H1 (cell line): ENCODE results near the gene NBL1. TPM values are rescaled to one million over a fixed set of nuclear protein-coding genes. Genes with fewer than 3 reads are reported as not detected.

ENCODE experiments used
- CTCF ChIA-PET: fragments of 300-600 bp; sonication (Branson Sonifier 250); formaldehyde crosslinking; loops from one replicate; lab custom pipeline; 2021; ENCODE audit not compliant: partially characterized antibody; lab: Charles Lee
- POLR2A ChIA-PET: fragments of 300-600 bp; sonication (Branson Sonifier 250); formaldehyde crosslinking; loops from one replicate; lab custom pipeline; 2021; ENCODE audit warnings: inconsistent platforms; ENCODE audit not compliant: partially characterized antibody; lab: Charles Lee
- DNase-seq, 2 experiments: peaks; one replicate each; pipeline versions ENCODE4 v3.0.0 to v3.0.0-alpha.2; 2010 to 2022; ENCODE audit warnings: low spot score in 2 of 2, low read depth in 1 of 2, mixed read lengths in 1 of 2
- FAIRE-seq: peaks from 2 replicates; lab custom pipeline; 2011; peaks lifted over from hg19 to GRCh38; lab: Jason Lieb, UNC
- H2AFZ ChIP-seq: 2 replicates; pipeline ENCODE4 v1.8.1; 2012; ENCODE audit warnings: low read length, inconsistent platforms
- H2AK5ac ChIP-seq: 2 replicates; pipeline ENCODE4 v1.6.1; 2013; ENCODE audit warnings: low read depth, low read length
- H2BK120ac ChIP-seq: replicated peaks from 2 replicates; pipeline ENCODE3; 2013; ENCODE audit warnings: low read depth, low read length, inconsistent platforms
- H2BK12ac ChIP-seq: 2 replicates; pipeline ENCODE4 v1.6.1; 2013; ENCODE audit warnings: low read depth, low read length
- H2BK15ac ChIP-seq: 2 replicates; pipeline ENCODE4 v1.6.1; 2013; ENCODE audit warnings: low read length
- H2BK20ac ChIP-seq: 2 replicates; pipeline ENCODE4 v1.6.1; 2013; ENCODE audit warnings: low read length
- H2BK5ac ChIP-seq: 2 replicates; pipeline ENCODE4 v1.6.1; 2013; ENCODE audit warnings: low read depth, low read length
- H3K14ac ChIP-seq: 2 replicates; pipeline ENCODE4 v1.6.1; 2013; ENCODE audit warnings: inconsistent platforms; ENCODE audit not compliant: insufficient read length
- H3K18ac ChIP-seq: 2 replicates; pipeline ENCODE4 v1.6.1; 2013; ENCODE audit warnings: low read length; ENCODE audit errors: extremely low read depth
- H3K23ac ChIP-seq: 2 replicates; pipeline ENCODE4 v1.6.1; 2013; ENCODE audit warnings: inconsistent platforms; ENCODE audit not compliant: insufficient read length
- H3K23me2 ChIP-seq: 2 replicates; pipeline ENCODE4 v1.6.1; 2013; ENCODE audit warnings: low read depth, low read length
- H3K27ac ChIP-seq: 2 replicates; pipeline ENCODE4 v1.6.1; 2011; ENCODE audit warnings: low read depth, low read length, inconsistent platforms
- H3K27me3 ChIP-seq, 4 experiments: replicated peaks in 1 of 4; 1 replicate in 1 of 4; 2 replicates in 3 of 4; pipeline versions ENCODE4 v1.6.1 to v1.8.1; 2011 to 2013; ENCODE audit warnings: low read length in 3 of 4, mild to moderate bottlenecking in 3 of 4, inconsistent platforms in 2 of 4, mixed read lengths in 2 of 4, moderate library complexity in 1 of 4; ENCODE audit not compliant: control insufficient read depth in 3 of 4, insufficient read depth in 3 of 4; ENCODE audit errors: extremely low read depth in 1 of 4
- H3K36me3 ChIP-seq, 4 experiments: 2 replicates each; pipeline versions ENCODE4 v1.6.1 to v1.8.1; 2011 to 2013; ENCODE audit warnings: mild to moderate bottlenecking in 4 of 4, low read length in 3 of 4, moderate library complexity in 2 of 4, control low read depth in 1 of 4, inconsistent platforms in 1 of 4; ENCODE audit not compliant: insufficient read depth in 4 of 4, control insufficient read depth in 2 of 4
- H3K4ac ChIP-seq: replicated peaks from 2 replicates; pipeline ENCODE3; 2013; ENCODE audit warnings: low read length, low read depth, mixed read lengths, inconsistent platforms; ENCODE audit not compliant: insufficient read length
- H3K4me1 ChIP-seq, 4 experiments: replicated peaks in 1 of 4; 1 replicate in 1 of 4; 2 replicates in 3 of 4; pipeline versions ENCODE4 v1.6.1 to v1.8.1; 2011 to 2013; ENCODE audit warnings: low read length in 3 of 4, inconsistent platforms in 2 of 4, mixed read lengths in 1 of 4; ENCODE audit not compliant: insufficient read depth in 4 of 4, control insufficient read depth in 3 of 4
- H3K4me2 ChIP-seq, 2 experiments: 2 replicates each; pipeline versions ENCODE4 v1.6.1 to v1.8.1; 2011 to 2013; ENCODE audit warnings: low read depth in 2 of 2, low read length in 2 of 2, control low read depth in 1 of 2, inconsistent platforms in 1 of 2, mild to moderate bottlenecking in 1 of 2; ENCODE audit not compliant: insufficient read depth in 1 of 2
- H3K4me3 ChIP-seq, 4 experiments: fragments of 200-600, 300-600 bp in 1 of 4; sonication (generic), shearing (Covaris generic), sonication (Bioruptor Twin) in 1 of 4; 2 replicates each; pipeline versions ENCODE4 v1.5.1 to v1.8.1; 2011 to 2016; ENCODE audit warnings: low read length in 4 of 4, low read depth in 3 of 4, control low read depth in 2 of 4, inconsistent platforms in 2 of 4, mild to moderate bottlenecking in 2 of 4, mixed read lengths in 1 of 4, moderate library complexity in 1 of 4; ENCODE audit not compliant: insufficient read depth in 2 of 4; ENCODE audit errors: extremely low read depth in 1 of 4
- H3K56ac ChIP-seq: replicated peaks from 2 replicates; pipeline ENCODE3; 2013; ENCODE audit warnings: low read depth, mild to moderate bottlenecking, mixed read lengths, low read length, inconsistent platforms; ENCODE audit not compliant: insufficient read length
- H3K79me1 ChIP-seq: 2 replicates; pipeline ENCODE4 v1.6.1; 2013; ENCODE audit warnings: low read depth, low read length, control low read depth
- H3K79me2 ChIP-seq, 2 experiments: 2 replicates each; pipeline versions ENCODE4 v1.6.1 to v1.8.1; 2012 to 2013; ENCODE audit warnings: low read length in 2 of 2, mild to moderate bottlenecking in 2 of 2, inconsistent platforms in 1 of 2; ENCODE audit not compliant: insufficient read depth in 2 of 2, control insufficient read depth in 1 of 2
- H3K9ac ChIP-seq, 4 experiments: replicated peaks in 1 of 4; 1 replicate in 1 of 4; 2 replicates in 3 of 4; pipeline versions ENCODE4 v1.6.1 to v1.8.1; 2011 to 2013; ENCODE audit warnings: low read depth in 3 of 4, low read length in 3 of 4, control low read depth in 2 of 4, mild to moderate bottlenecking in 2 of 4, moderate library complexity in 2 of 4, inconsistent platforms in 1 of 4; ENCODE audit errors: extremely low read depth in 1 of 4
- H3K9me3 ChIP-seq, 2 experiments: 2 replicates each; pipeline versions ENCODE4 v1.6.1 to v1.8.1; 2012 to 2013; ENCODE audit warnings: mild to moderate bottlenecking in 2 of 2, moderate library complexity in 2 of 2, control low read depth in 1 of 2, inconsistent platforms in 1 of 2, low read depth in 1 of 2, low read length in 1 of 2, mixed read lengths in 1 of 2; ENCODE audit not compliant: insufficient read depth in 2 of 2
- H4K20me1 ChIP-seq, 2 experiments: replicated peaks in 1 of 2; 2 replicates each; pipeline versions ENCODE3 to v1.8.1; 2011 to 2013; ENCODE audit warnings: inconsistent platforms in 2 of 2, low read length in 2 of 2, mild to moderate bottlenecking in 1 of 2; ENCODE audit not compliant: insufficient read depth in 2 of 2, control insufficient read depth in 1 of 2
- H4K5ac ChIP-seq: 2 replicates; pipeline ENCODE4 v1.6.1; 2013; ENCODE audit warnings: low read length, low read depth, mixed read lengths, inconsistent platforms; ENCODE audit not compliant: insufficient read length
- H4K8ac ChIP-seq: 2 replicates; pipeline ENCODE4 v1.8.0; 2013; ENCODE audit warnings: mild to moderate bottlenecking, moderate library complexity, low read length, inconsistent platforms; ENCODE audit not compliant: insufficient read depth; ENCODE audit errors: extremely low read depth
- H4K91ac ChIP-seq: replicated peaks from 2 replicates; pipeline ENCODE3; 2013; ENCODE audit warnings: low read length, mixed read lengths, inconsistent platforms; ENCODE audit not compliant: insufficient read length
- CBX8 ChIP-seq: fragments of 300-800, 300-1000 bp; sonication (generic); IDR thresholded peaks from 2 replicates; pipeline ENCODE4 v1.7.1; 2016; ENCODE audit warnings: low read depth, low read length, borderline replicate concordance
- CTCF ChIP-seq, 3 experiments: IDR thresholded peaks; 1 replicate in 2 of 3; 2 replicates in 1 of 3; pipeline versions ENCODE4 v1.5.1 to v1.6.1; 2011; ENCODE audit warnings: low read length in 3 of 3, mild to moderate bottlenecking in 3 of 3, inconsistent platforms in 2 of 3, low read depth in 1 of 3, moderate library complexity in 1 of 3; ENCODE audit not compliant: insufficient read depth in 1 of 3; ENCODE audit errors: control extremely low read depth in 1 of 3
- EGR1 ChIP-seq: IDR thresholded peaks from 2 replicates; pipeline ENCODE4 v1.6.1; 2011; ENCODE audit warnings: low read depth, low read length, borderline replicate concordance
- PHF8 ChIP-seq: fragments of 200-600 bp; sonication (generic); conservative IDR thresholded peaks from 2 replicates; pipeline ENCODE4 v1.7.1; 2012; ENCODE audit warnings: low read depth, mild to moderate bottlenecking, inconsistent platforms, low read length, moderate library complexity
- POLR2AphosphoS5 ChIP-seq: IDR thresholded peaks from 2 replicates; pipeline ENCODE4 v1.6.1; 2011; ENCODE audit warnings: low read depth, low read length
- RBBP5 ChIP-seq: IDR thresholded peaks from 2 replicates; pipeline ENCODE4 v1.7.1; 2012; ENCODE audit warnings: low read depth, mild to moderate bottlenecking, inconsistent platforms, low read length, moderate library complexity, borderline replicate concordance
- RFX5 ChIP-seq: IDR thresholded peaks from 2 replicates; pipeline ENCODE4 v1.6.1; 2011; ENCODE audit warnings: low read depth, low read length, improper control_type of control experiment, borderline replicate concordance
- SAP30 ChIP-seq: fragments of 300-600 bp; sonication (generic); IDR thresholded peaks from 2 replicates; pipeline ENCODE4 v1.7.1; 2012; ENCODE audit warnings: low read length, moderate library complexity, mild to moderate bottlenecking, inconsistent platforms; ENCODE audit not compliant: insufficient read depth, insufficient replicate concordance
- SIRT6 ChIP-seq: IDR thresholded peaks from one replicate; pipeline ENCODE4 v1.7.1; 2012; ENCODE audit warnings: low read length, inconsistent platforms
- SP4 ChIP-seq: IDR thresholded peaks from 2 replicates; pipeline ENCODE4 v1.6.1; 2012; ENCODE audit warnings: low read length, inconsistent platforms
- TAF7 ChIP-seq: optimal IDR thresholded peaks from 2 replicates; pipeline ENCODE3; 2011; ENCODE audit warnings: low read depth, mild to moderate bottlenecking, inconsistent platforms, low read length, moderate library complexity, borderline replicate concordance
- YY1 ChIP-seq: IDR thresholded peaks from 2 replicates; pipeline ENCODE4 v1.6.1; 2011; ENCODE audit warnings: low read depth, mild to moderate bottlenecking, low read length
- WGBS, 2 experiments: shearing (Covaris generic) in 1 of 2; methylation state at CpG; one replicate each; pipeline versions ENCODE4 v1.1.6 to v1.1.7; 2013 to 2015; ENCODE audit warnings: low lambda C conversion rate in 2 of 2, mixed read lengths in 2 of 2, inconsistent platforms in 1 of 2, low coverage in 1 of 2, missing lambda C conversion rate in 1 of 2; ENCODE audit not compliant: insufficient replicate concordance in 2 of 2, insufficient coverage in 1 of 2, insufficient read length in 1 of 2; ENCODE audit errors: extremely low coverage in 1 of 2, missing lambda C conversion rate in 1 of 2; 5-methylcytosine and 5-hydroxymethylcytosine counted together
- polyA plus RNA-seq, 7 experiments: library from polyadenylated mRNA; depleted of rRNA in 3 of 7; stranded (reverse) in 5 of 7; unstranded in 2 of 7; fragments of >200 nt in 5 of 7; fragments of 200-250 nt in 2 of 7; gene quantifications; 1 replicate in 5 of 7; 2 replicates in 1 of 7; 4 replicates in 1 of 7; pipeline versions ENCODE4 v1.2.1 to v1.2.3, GENCODE V29; 2011 to 2013; ENCODE audit warnings: missing spikeins in 2 of 7, mixed read lengths in 2 of 7
- total RNA-seq: library from RNA; stranded (reverse); fragmentation: NEBNext Ultra II Directional; extraction: Animal tissue kit (Norgen Biotek cat#: 25700); gene quantifications from 2 replicates; pipeline ENCODE4 v1.2.1, GENCODE V29; 2021

The NBL1 gene
- total and polyA plus RNA-seq, 2 of the 8 experiments (the other 6 are each of a cell fraction or from before 2014, with no cell fraction given): 8.7 to 9.7 TPM

GRCh38 chr1:19678493-19678892 lies 34.4 kb downstream of the NBL1 start:
- no peak for FAIRE-seq
- Histone ChIP-seq H3K9ac (no peak overlapping the region), H4K20me1 (peaks cover 0 to 3% of the 10 kb centered on the region in 2 experiments), H2BK12ac (no peak overlapping the region)
- CTCF ChIA-PET: interaction anchor here (3.5 to 5.2 kb wide), 2 partner anchors 17 to 26 kb away, joined by 19 to 46 read pairs; no protein-coding TSS in a partner anchor
- TF ChIP-seq POLR2AphosphoS5 (no peak), SAP30 (no peak), RBBP5 (no peak), TAF7 (no peak), CBX8 (no peak), RFX5 (no peak), SIRT6 (no peak), YY1 (no peak), CTCF (IDR thresholded peaks at IDR 0.05; ENCODE audit: control extremely low read depth in 1 of 3, insufficient read depth in 1 of 3, low read depth in 1 of 3, low read length in 3 of 3) (no peak), SP4 (no peak), PHF8 (no peak), EGR1 (no peak)
- TF ChIP-seq, all 59 proteins: peak for 0
- Histone ChIP-seq H3K4me1 (peaks cover 0 to 11% (median 3%) of the 10 kb centered on the region in 4 experiments; a peak in 2 of 7 replicates), H3K14ac (no peak overlapping the region), H4K8ac (no peak overlapping the region), H3K27me3 (no peaks in the 10 kb centered on the region; a peak in 2 of 7 replicates), H3K23me2 (no peaks in the 10 kb centered on the region; the same call in 1 of the 2 replicates), H3K36me3 (no peaks in the 10 kb centered on the region), H2BK15ac (no peak overlapping the region), H3K4me3 (no peak overlapping the region), H3K9me3 (no peaks in the 10 kb centered on the region), H2AFZ (no peak overlapping the region), H3K23ac (no peak overlapping the region), H2BK120ac (no peak overlapping the region), H2AK5ac (no peak overlapping the region), H2BK20ac (no peak overlapping the region), H4K5ac (no peak overlapping the region), H3K56ac (no peak overlapping the region), H3K27ac (no peak overlapping the region), H4K91ac (no peak overlapping the region), H3K79me2 (no peaks in the 10 kb centered on the region), H3K4ac (no peak overlapping the region), H3K18ac (no peak overlapping the region), H3K79me1 (no peaks in the 10 kb centered on the region), H3K4me2 (no peak overlapping the region), H2BK5ac (no peak overlapping the region; the same call in 1 of the 2 replicates)
- 90% methylated on average over 11 of the region's 11 CpGs; no CpG with 5 or more reads in 1 of the 2 experiments for WGBS, 2 experiments
- no peak for DNase-seq
- POLR2A ChIA-PET: no interaction called here
